CD4-positive, alpha-beta memory T cell (primary cell): ENCODE measurements around the gene ELOF1. TPM values are rescaled to one million over a fixed set of nuclear protein-coding genes. Genes with fewer than 3 reads are reported as not detected.
A peak's percentile ranks its signal among the peaks of the same experiment; 100 is the strongest.

Source experiments
- CTCF ChIA-PET: fragments of 350-600 bp; sonication (Branson Sonifier 250); formaldehyde crosslinking; loops from one replicate; lab custom pipeline; 2021; ENCODE audit warnings: inconsistent platforms; ENCODE audit not compliant: partially characterized antibody; lab: Charles Lee
- POLR2A ChIA-PET: fragments of 350-600 bp; sonication (Branson Sonifier 250); formaldehyde crosslinking; loops from one replicate; lab custom pipeline; 2021; ENCODE audit not compliant: partially characterized antibody; lab: Charles Lee
- DNase-seq, 5 donors: peaks; one replicate each; pipeline versions ENCODE4 v3.0.0 to v3.0.0-alpha.2; 2020 to 2022; ENCODE audit warnings: mixed read lengths in 1 of 5
- H3K27ac ChIP-seq: one replicate; pipeline ENCODE4 v1.7.0; 2013; ENCODE audit warnings: low read depth, low read length
- H3K27me3 ChIP-seq: 2 replicates; pipeline ENCODE4 v1.7.0; 2013; ENCODE audit warnings: mild to moderate bottlenecking, low read length, moderate library complexity; ENCODE audit not compliant: insufficient read depth
- H3K36me3 ChIP-seq: 2 replicates; pipeline ENCODE4 v1.7.0; 2013; ENCODE audit warnings: mild to moderate bottlenecking, low read length, moderate library complexity; ENCODE audit not compliant: insufficient read depth
- H3K4me1 ChIP-seq: 2 replicates; pipeline ENCODE4 v1.7.0; 2013; ENCODE audit warnings: mild to moderate bottlenecking, low read length, moderate library complexity; ENCODE audit not compliant: insufficient read depth
- H3K4me3 ChIP-seq, 2 donors: one replicate each; pipeline ENCODE4 v1.7.0; 2013; ENCODE audit warnings: low read length in 2 of 2, mild to moderate bottlenecking in 1 of 2
- H3K9me3 ChIP-seq, 2 donors: one replicate each; pipeline ENCODE4 v1.7.0; 2013; ENCODE audit warnings: low read length in 2 of 2, control low read depth in 1 of 2; ENCODE audit not compliant: control insufficient read depth in 1 of 2
- H3K27ac Mint-ChIP-seq, 7 donors: one replicate each; pipeline ENCODE4 v1.8.0; 2020 to 2021; ENCODE audit warnings: mixed read lengths in 7 of 7, mild to moderate bottlenecking in 6 of 7, inconsistent platforms in 3 of 7, moderate library complexity in 3 of 7
- H3K27me3 Mint-ChIP-seq, 2 donors: one replicate each; pipeline ENCODE4 v1.8.0; 2020 to 2021; ENCODE audit warnings: mixed read lengths in 2 of 2
- H3K36me3 Mint-ChIP-seq, 2 donors: one replicate each; pipeline ENCODE4 v1.8.0; 2020 to 2021; ENCODE audit warnings: mixed read lengths in 2 of 2, inconsistent platforms in 1 of 2, mild to moderate bottlenecking in 1 of 2
- H3K4me1 Mint-ChIP-seq, 4 donors: one replicate each; pipeline ENCODE4 v1.8.0; 2020 to 2021; ENCODE audit warnings: mixed read lengths in 4 of 4, mild to moderate bottlenecking in 1 of 4
- H3K4me3 Mint-ChIP-seq, 8 donors: one replicate each; pipeline ENCODE4 v1.8.0; 2020 to 2021; ENCODE audit warnings: mixed read lengths in 8 of 8, mild to moderate bottlenecking in 7 of 8, moderate library complexity in 6 of 8, inconsistent platforms in 3 of 8
- H3K9me3 Mint-ChIP-seq, 8 donors: one replicate each; pipeline ENCODE4 v1.8.0; 2020 to 2021; ENCODE audit warnings: mixed read lengths in 8 of 8, mild to moderate bottlenecking in 5 of 8, inconsistent platforms in 3 of 8, moderate library complexity in 1 of 8
- intact Hi-C: fragments of 100-400 bp; cut with micrococcal nuclease; formaldehyde crosslinking; loops from one replicate; pipeline ENCODE4 v1.15.1; 2023
- polyA plus RNA-seq, 2 donors: library from polyadenylated mRNA; unstranded; fragments of 300-500 nt; fragmentation: Illumina TruSeq; gene quantifications; one replicate each; pipeline ENCODE4 v1.2.3, GENCODE V29; 2021
- total RNA-seq, 2 experiments: library from RNA; stranded (reverse); gene quantifications; one replicate each; pipeline ENCODE4 v1.2.3, GENCODE V29; 2021

ELOF1 gene
- total and polyA plus RNA-seq, 4 experiments from 2014 or later, result 46.0 to 96.1 (median 70.8) TPM

- H3K27me3 Mint-ChIP-seq, result no peaks in the 10 kb centered on the region
- Histone ChIP-seq H3K27ac (no peak overlapping the region), H3K27me3 (no peaks in the 10 kb centered on the region), H3K36me3 (peaks cover 11% of the 10 kb centered on the region), H3K4me3 (no peak overlapping the region), H3K9me3 (no peaks in the 10 kb centered on the region), H3K4me1 (peaks cover 31% of the 10 kb centered on the region)
- H3K36me3 Mint-ChIP-seq, result peaks cover 16 to 36% of the 10 kb centered on the region in 2 donors
- POLR2A ChIA-PET, result interaction anchor here (0.6 to 1.6 kb wide), 2 partner anchors 22 to 141 kb away, joined by 3 to 5 read pairs; no protein-coding TSS in a partner anchor
- intact Hi-C loops, result no loop called here
- CTCF ChIA-PET, result interaction anchor here (0.6 to 2.0 kb wide), 4 partner anchors 9 to 74 kb away, joined by 3 to 7 read pairs (median 4); no protein-coding TSS in a partner anchor
- peak overlapping the region; percentile 9 to 99 (median 54) for H3K4me3 Mint-ChIP-seq
- no peaks in the 10 kb centered on the region for H3K9me3 Mint-ChIP-seq
- DNase-seq, result no peak
- peak overlapping the region in 5 of 7 donors; percentile 37 to 78 (median 48) for H3K27ac Mint-ChIP-seq
- peaks cover 28 to 60% (median 43%) of the 10 kb centered on the region in 4 donors for H3K4me1 Mint-ChIP-seq
Observed at GRCh38 chr19:11556634-11557420, 2.2 kb downstream of the ELOF1 start.

GRCh38 chr19:11555246-11555645 is 3.8 kb downstream of the ELOF1 start:
- H3K36me3 ChIP-seq, result peaks cover 11% of the 10 kb centered on the region
- Mint-ChIP-seq H3K36me3 (peaks cover 16 to 36% of the 10 kb centered on the region in 2 donors), H3K4me3 (peak overlapping the region in 4 of 8 donors; percentile 13 to 55 (median 44)), H3K4me1 (peaks cover 23 to 53% (median 36%) of the 10 kb centered on the region in 4 donors), H3K9me3 (no peaks in the 10 kb centered on the region), H3K27me3 (no peaks in the 10 kb centered on the region), H3K27ac (peak overlapping the region in 4 of 7 donors; percentile 57 to 87 (median 69))
- H3K27me3 ChIP-seq, result no peaks in the 10 kb centered on the region
- no peak for DNase-seq
- no peak overlapping the region for H3K4me3 ChIP-seq
- H3K4me1 ChIP-seq, result peaks cover 25% of the 10 kb centered on the region
- POLR2A ChIA-PET, result interaction anchor here (0.6 kb wide), 1 partner anchor 1058 kb away, joined by 4 read pairs; no protein-coding TSS in a partner anchor
- no peak overlapping the region for H3K27ac ChIP-seq
- CTCF ChIA-PET, result no interaction called here
- H3K9me3 ChIP-seq, result no peaks in the 10 kb centered on the region
- intact Hi-C loops, result no loop called here

- peaks cover 20% of the 10 kb centered on the region for H3K4me1 ChIP-seq
- peaks cover 11% of the 10 kb centered on the region for H3K36me3 ChIP-seq
- intact Hi-C loops, result no loop called here
- no peak overlapping the region for H3K4me3 ChIP-seq
- H3K4me3 Mint-ChIP-seq, result peak overlapping the region in 1 of 8 donors; percentile 31
- peaks cover 19 to 46% (median 31%) of the 10 kb centered on the region in 4 donors for H3K4me1 Mint-ChIP-seq
- H3K27ac ChIP-seq, result no peak overlapping the region
- ChIA-PET POLR2A (no interaction called here), CTCF (no interaction called here)
- H3K9me3 Mint-ChIP-seq, result no peaks in the 10 kb centered on the region
- H3K36me3 Mint-ChIP-seq, result peaks cover 16 to 35% of the 10 kb centered on the region in 2 donors
- H3K27me3 Mint-ChIP-seq, result no peaks in the 10 kb centered on the region
- H3K27ac Mint-ChIP-seq, result peak overlapping the region in 5 of 7 donors; percentile 19 to 87 (median 78)
- no peaks in the 10 kb centered on the region for H3K27me3 ChIP-seq
- H3K9me3 ChIP-seq, result no peaks in the 10 kb centered on the region
- DNase-seq, result no peak
Observed at GRCh38 chr19:11554160-11554559, 4.9 kb downstream of the ELOF1 start.

GRCh38 chr19:11552666-11553372 is 6.2 kb downstream of the ELOF1 start:
- H3K4me1 ChIP-seq, result peaks cover 12% of the 10 kb centered on the region
- peaks cover 11% of the 10 kb centered on the region for H3K36me3 ChIP-seq
- no peak overlapping the region for H3K27ac ChIP-seq
- H3K4me3 ChIP-seq, result no peak overlapping the region
- H3K4me3 Mint-ChIP-seq, result no peak overlapping the region
- H3K4me1 Mint-ChIP-seq, result peaks cover 14 to 33% (median 22%) of the 10 kb centered on the region in 4 donors
- POLR2A ChIA-PET, result no interaction called here
- no peaks in the 10 kb centered on the region for H3K27me3 ChIP-seq
- no peaks in the 10 kb centered on the region for H3K9me3 Mint-ChIP-seq
- peak overlapping the region in 1 of 7 donors; percentile 12 for H3K27ac Mint-ChIP-seq
- intact Hi-C loops, result no loop called here
- CTCF ChIA-PET, result interaction anchor here (1.3 kb wide), 1 partner anchor 16 kb away, joined by 3 read pairs; no protein-coding TSS in a partner anchor
- no peaks in the 10 kb centered on the region for H3K9me3 ChIP-seq
- peaks cover 16 to 31% of the 10 kb centered on the region in 2 donors for H3K36me3 Mint-ChIP-seq
- DNase-seq, result no peak
- no peaks in the 10 kb centered on the region for H3K27me3 Mint-ChIP-seq

- Histone ChIP-seq H3K27ac (no peak overlapping the region), H3K4me1 (peaks cover 3% of the 10 kb centered on the region), H3K36me3 (peaks cover 11% of the 10 kb centered on the region), H3K27me3 (no peaks in the 10 kb centered on the region), H3K9me3 (no peaks in the 10 kb centered on the region), H3K4me3 (no peak overlapping the region)
- Mint-ChIP-seq H3K27ac (no peak overlapping the region), H3K4me3 (no peak overlapping the region), H3K9me3 (no peaks in the 10 kb centered on the region), H3K4me1 (peaks cover 9 to 24% (median 16%) of the 10 kb centered on the region in 4 donors), H3K27me3 (no peaks in the 10 kb centered on the region), H3K36me3 (peaks cover 16 to 26% of the 10 kb centered on the region in 2 donors)
- POLR2A ChIA-PET, result no interaction called here
- CTCF ChIA-PET, result interaction anchor here (1.3 kb wide), 1 partner anchor 15 kb away, joined by 3 read pairs; no protein-coding TSS in a partner anchor
- DNase-seq, result no peak
- intact Hi-C loops, result no loop called here
Observed at GRCh38 chr19:11551603-11552235, 7.3 kb downstream of the ELOF1 start.

- no peaks in the 10 kb centered on the region for H3K9me3 ChIP-seq
- H3K27ac ChIP-seq, result no peak overlapping the region
- intact Hi-C loops, result no loop called here
- no peaks in the 10 kb centered on the region for H3K27me3 ChIP-seq
- ChIA-PET POLR2A (no interaction called here), CTCF (no interaction called here)
- no peaks in the 10 kb centered on the region for H3K4me1 ChIP-seq
- no peak overlapping the region for H3K4me3 ChIP-seq
- no peak for DNase-seq
- Mint-ChIP-seq H3K36me3 (peaks cover 9 to 17% of the 10 kb centered on the region in 2 donors), H3K27ac (peak overlapping the region in 2 of 7 donors; percentile 54 to 75), H3K4me3 (no peak overlapping the region), H3K27me3 (no peaks in the 10 kb centered on the region), H3K4me1 (peaks cover 3 to 9% (median 5%) of the 10 kb centered on the region in 4 donors), H3K9me3 (no peaks in the 10 kb centered on the region)
- peaks cover 11% of the 10 kb centered on the region for H3K36me3 ChIP-seq
Observed at GRCh38 chr19:11550265-11550664, 8.8 kb downstream of the ELOF1 start.
